HG03196 (cell line): ENCODE results near the gene CDH4.

Experiments used
- ATAC-seq: cut with Tn5 transposase; IDR thresholded peaks from one replicate; pipeline ENCODE4 v1.9.1; 2021; ENCODE audit not compliant: unreplicated experiment

Gene CDH4

DNA sequence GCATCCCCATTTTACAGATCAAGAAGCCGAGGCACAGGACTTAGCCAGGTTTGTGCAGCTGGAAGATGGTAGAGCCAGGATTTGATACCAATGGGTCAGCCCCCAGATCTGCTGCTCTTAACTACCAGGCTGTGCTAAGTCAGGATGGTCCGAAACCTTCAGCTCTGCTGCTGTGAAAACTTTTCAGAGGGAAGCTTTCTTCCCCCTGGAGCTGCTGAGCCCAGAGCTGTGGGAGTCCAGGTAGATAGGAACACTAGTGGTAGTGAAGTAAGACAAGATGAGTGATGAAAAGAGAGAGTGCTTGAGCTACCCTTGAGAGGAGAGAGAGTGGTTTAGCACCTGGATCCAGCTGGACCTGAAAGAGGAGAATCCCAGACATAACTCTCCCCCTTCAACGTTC lies 230.8 kb downstream of the CDH4 start:
- ATAC-seq, result no peak

DNA sequence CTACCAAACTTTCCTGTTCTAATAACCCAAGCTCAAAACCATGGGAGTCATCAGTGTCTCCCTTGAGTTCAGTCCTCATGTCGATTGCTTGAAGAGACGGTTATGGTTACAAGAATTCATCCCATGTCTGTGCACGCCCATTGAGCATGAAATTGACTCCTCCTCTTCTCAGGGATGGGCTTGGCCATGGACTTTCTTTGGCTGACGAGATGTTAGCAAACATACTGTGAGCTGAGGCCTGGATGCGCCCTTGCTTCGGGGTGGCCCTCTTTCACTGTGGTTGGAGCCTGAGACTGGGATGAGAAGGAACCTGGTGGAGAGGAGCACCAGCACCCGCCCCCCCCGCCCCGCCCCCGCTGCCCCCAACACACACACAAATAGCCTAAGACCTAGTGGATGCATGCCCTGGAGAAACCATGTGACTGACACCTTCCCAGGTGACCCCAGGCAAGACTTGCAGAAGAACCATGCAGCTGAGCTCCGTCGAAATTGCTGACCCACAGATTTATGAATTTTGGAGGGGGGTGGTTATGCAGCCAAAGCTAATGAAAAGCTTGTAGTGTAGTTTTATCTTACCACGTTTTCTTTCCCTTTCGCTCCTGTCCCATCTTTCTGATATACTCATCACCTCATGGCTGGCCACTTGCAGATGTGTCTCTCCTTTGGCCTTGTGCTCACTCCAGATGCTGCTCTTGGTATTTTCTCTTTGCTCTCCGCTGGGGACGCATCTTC lies 231.4 kb downstream of the CDH4 start:
- ATAC-seq, result no peak

DNA sequence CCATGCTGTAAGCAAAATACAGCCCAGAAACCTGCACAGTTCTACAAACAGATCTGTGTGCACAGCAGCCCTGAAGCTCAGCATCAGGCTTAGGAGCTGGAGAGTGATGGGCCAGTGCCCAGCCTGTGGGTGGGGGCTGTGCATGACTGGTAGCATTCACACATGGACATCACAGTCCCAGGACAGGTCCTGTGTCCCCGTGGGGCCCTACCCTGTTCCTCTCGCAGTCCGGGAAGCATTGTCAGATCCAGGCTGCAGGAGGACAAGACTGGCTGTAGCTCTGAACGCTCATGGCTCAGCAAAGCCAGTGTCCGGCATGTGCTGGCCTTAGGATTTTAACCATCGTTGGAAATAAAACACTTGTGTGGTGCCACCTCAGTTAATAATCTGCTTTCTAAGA lies 234.1 kb downstream of the CDH4 start:
- ATAC-seq, result no peak

DNA sequence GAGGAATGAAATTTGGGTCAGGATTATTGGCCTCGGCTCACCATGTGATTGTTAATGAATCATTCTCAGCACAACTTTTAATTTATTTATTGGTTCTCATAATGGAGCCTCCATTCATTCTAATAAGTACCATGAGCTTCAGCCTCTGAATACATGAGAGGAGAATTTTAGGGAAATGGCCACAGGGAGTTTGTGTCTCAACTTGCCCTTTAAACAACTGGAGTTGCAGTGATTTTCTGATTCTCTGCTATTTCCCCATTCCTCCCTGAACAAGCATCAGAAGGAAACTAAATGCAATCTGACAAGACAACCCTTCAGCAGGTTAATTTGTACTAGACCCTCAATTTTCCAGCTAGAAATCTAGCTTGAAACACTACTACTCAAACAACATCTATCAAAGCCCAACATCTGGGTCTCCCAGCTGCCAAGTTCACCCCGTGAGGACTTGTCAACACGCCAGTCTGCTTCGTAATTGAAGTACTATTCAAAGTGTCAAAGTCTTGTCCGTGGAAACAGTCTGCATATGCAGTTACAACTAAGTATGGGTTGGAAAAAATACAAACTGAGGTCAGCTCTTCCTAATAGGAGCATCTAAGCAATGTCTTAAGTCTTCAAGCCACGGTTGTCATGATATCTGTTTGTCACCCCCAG lies 235.4 kb downstream of the CDH4 start:
- ATAC-seq, result no peak

DNA sequence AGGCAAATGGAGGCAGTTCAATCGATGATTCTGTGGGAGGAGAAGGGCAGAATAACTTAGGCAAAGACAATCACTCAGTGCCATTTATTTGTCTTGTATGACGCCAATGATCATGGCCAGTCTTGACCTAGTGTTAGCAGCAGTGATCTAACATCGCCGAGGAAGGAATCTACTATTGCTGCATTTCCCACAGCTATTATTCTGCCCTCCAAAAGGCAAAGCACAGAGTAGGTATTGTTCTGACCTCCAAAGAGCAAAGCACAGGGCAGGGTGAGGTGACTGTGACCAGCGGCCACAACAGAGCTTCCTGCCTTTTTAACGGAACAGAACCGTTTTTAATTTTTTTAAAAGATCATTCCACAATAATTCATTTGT lies 235.9 kb downstream of the CDH4 start:
- ATAC-seq, result no peak

DNA sequence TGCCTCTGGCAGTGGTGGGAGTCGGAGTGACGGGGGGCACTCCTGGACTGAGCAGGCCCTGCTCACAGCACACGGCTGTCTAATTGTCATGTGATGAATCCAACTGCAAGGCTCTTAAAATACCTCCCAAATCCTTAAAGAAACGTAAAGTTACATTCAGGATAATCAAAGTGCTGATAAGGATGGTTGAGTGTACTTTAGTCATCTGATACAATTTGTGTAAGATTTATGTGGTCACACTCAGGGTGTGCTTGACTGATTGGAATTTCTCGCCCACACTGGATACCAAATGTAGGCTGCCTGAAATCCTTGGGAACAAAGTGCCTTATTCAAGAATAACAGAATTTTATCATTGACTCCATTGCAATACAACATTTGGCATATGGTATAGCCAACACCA lies 238.7 kb downstream of the CDH4 start:
- ATAC-seq, result no peak

DNA sequence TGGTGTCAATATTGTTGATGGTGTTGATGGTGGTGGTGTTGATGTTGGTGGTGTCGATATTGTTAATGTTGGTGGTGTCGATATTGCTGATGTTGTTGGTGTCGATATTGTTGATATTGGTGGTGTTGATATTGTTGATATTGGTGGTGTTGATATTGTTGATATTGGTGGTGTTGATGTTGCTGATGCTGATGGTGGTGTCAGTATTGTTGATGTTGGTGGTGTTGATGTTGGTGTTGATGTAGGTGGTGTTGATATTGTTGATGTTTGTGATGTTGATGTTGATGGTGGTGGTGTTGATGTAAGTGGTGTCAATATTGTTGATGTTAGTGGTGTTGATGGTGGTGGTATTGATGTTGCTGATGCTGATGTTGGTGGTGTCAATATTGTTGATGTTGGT lies 240.0 kb downstream of the CDH4 start:
- ATAC-seq, result no peak

DNA sequence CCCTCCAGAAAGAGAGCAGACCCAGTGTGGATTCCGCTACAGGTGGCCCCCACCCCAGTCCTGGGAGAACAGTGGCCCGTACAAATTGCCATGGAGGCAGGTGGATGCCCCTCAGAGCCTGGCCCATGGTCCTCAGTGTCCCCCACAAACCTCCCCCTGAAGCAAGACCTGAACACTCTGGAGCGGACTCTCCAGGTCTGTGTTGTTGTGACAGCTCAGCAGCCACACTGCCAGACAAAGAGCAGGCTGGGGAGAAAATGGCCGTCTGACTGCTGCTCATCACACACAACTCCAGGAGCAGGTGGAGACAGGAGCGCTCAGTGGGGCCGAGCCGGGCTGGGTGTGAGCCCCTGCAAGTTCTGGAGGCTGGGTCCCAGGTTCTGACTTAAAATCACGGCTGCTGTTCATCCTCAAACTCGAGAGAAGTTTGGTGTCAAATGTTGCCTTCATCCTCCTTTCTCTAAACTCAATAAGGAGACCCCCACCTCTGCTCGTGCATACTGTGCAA lies 241.8 kb downstream of the CDH4 start:
- ATAC-seq, result no peak

DNA sequence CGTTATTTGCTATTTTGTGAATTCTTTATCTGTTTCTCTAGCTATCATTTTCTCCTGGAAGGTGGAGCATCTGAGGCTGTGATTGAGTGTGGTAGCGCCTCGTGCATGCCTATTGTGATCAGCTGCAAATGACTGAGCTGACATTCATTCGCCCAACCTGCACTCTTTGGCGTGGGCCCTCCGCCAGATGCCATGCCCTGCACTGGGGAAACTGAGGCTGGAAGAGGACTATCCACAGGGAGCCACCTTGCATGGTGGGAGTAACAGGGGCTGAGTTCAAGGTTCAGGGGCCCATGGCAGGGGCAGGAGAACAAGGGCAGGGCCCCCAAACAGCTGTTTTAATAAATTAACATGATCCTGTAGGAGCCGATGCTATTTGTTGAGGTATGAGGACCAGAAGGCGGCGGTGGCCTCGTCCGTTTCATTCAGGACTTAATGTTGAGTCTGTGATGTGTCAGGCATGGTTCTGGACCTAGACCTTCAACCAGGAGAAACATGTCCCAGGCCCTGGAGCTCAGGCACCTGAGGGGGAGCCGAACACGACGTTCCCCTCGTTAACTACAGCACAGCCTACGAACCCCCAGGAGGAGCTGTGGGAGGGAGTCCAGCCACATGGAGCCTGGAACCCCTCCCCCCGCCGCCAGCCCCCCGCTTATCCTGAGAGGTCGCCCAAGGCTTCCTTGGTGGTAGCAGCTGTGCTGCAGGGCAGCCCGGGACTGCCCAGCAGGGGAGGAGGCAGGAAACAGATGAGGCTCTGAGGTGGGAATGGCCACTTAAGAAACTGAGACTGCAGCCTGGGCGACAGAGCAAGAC lies 242.9 kb downstream of the CDH4 start:
- no peak for ATAC-seq

DNA sequence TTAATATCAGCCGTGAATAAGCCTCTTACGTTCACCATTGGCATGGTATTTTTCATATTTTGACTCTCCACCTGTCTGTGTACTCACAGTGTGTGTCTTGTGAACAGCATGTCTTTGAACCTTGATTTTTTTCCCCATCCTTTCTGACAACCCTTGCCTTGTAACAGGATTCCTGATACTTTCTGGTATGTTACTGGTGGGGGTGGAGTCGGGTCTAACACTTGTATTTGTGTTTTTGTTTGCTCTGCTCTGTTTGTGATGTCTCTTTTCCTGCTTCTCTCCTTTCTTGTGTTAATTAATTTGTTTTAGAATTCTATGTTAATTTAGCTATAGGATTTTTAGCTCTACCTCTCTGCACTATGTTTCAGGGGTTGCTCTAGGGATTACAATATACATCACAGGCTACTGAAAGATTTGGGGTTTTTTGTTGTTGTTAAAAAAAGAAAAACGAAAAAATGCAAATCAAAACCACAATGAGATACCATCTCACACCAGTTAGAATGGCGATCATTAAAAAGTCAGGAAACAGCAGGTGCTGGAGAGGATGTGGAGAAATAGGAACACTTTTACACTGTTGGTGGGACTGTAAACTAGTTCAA lies 245.1 kb downstream of the CDH4 start:
- ATAC-seq, result no peak

DNA sequence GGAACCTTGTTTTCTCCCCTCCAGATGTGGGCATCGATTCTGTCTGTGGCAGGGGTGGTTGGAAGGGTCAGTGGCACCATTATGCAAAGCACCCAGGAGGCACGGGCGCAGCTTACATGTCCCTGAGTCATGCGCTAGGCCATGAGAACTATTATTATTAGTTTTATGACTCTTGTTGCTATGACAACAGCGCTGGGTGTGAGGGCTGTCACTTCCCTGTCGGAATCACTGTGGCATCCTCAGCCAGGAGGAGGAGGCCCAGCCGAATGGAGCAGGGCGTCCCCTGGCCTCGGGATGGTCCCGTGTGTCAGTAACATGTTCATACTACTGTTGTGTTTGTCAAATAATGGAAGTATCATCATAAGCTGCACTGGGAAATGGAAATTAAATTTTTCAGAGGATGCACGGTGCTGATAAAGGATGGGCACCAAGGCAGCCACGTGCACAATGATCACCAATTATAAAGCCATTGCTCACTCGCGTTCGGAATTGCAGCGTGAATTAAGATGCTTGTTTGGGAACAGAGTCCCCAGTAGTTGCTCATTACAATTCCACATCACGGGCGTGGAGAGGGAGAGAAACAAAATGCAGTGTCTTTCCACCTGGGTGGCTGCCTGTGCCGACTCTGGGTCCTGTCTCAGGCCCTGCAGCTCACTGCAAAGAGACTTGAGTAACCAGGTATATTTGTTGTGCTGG lies 247.9 kb downstream of the CDH4 start:
- ATAC-seq, result no peak

DNA sequence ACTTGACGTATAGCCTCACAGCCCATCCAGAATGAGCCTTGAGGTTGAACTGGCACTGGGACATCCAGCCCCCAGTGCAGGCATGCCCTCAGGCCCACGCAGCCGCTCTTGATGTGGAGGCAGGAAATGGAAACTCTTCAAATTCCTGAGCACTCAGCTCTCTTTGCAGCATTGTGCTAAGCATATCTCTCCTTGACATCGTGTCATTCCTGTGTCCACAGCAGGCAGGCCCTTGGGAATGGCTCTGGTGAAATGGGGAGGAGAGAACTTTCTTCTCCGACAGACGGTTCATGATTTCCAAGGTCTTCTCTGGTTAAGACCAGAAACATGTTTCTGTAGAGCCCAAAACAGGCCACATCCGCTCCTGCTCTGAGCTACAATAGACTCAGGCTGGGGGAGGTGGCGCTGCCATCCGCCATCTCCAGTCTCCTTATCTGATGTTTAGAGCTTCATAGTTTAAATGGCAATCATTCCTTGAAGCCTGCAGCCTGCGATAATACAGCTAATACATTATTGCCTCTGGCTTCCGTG lies 248.8 kb downstream of the CDH4 start:
- ATAC-seq, result no peak

DNA sequence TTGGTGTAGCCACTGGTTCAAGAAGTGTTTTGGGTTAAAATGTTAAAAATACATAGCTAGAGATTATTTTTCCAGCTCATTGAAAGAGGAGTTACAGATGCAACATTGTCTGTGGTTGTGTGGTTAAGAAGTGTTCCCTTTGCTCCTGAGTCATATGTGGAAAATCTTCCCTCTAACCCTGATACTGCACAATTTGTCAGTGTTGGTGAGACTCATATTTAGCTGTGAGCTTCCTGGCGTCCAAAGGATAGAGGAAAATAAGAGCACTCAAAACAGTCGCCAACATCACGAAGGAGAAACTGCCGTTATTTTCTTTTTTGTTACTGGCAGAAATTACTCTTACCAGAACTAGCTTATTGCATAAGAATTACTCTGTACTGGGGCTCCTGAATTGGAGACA lies 250.4 kb downstream of the CDH4 start:
- ATAC-seq, result no peak

DNA sequence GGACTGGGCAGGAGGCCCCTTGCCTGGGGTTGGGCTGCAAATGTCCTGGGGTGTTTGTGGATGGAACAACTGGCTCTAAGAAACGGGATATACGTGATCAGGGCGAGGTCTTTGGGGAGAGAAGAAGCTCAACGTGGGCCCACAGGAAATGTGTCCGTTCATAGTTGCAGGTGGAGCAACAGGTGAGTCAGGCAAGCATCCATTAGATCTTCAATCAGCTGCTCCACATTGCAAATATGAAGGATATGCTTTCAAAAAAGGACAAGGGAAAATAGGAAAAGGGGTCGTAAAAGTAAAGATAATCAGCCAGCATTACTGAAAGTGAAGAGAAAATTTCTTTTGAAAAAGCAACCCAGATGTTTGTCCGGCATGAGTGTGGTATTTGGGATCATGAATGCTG lies 251.0 kb downstream of the CDH4 start:
- no peak for ATAC-seq

DNA sequence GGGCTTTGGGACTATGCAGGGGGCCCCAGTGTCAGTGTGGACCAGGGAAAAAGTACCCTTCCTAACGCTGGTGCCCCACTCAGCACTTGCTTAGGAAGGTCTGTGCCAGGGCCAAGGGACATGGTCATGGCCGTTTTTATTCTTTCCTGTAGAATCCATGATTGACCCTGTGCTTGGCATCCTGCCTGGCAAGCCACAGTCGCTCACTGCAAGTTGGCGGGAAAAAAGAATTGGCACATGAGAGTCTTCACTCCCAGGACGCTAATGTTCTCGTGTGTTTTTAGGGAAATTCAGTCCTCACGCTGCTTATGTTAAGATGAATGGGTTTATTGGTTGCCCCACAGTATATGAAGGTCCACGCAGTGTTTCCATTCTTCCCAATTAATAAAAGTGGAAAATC lies 253.4 kb downstream of the CDH4 start:
- ATAC-seq, result no peak

DNA sequence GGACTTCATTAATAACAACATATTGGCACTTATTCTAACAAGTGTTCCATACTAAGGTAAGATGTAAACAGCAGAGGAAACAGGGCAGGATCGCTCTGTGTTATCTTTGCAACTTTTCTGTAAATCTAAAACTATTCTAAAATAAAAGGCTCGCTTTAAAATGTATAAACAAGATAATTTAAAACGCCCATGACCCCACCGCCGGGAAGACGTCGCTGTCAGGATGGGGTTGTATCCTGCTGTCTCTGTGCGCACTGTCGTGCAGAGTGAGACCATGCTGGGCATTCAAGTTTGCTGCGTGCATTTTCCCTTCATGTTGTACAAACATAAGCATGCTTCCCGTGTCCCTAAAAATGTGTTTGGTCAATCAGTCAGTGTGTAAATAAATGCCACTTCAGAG lies 255.7 kb downstream of the CDH4 start:
- no peak for ATAC-seq

DNA sequence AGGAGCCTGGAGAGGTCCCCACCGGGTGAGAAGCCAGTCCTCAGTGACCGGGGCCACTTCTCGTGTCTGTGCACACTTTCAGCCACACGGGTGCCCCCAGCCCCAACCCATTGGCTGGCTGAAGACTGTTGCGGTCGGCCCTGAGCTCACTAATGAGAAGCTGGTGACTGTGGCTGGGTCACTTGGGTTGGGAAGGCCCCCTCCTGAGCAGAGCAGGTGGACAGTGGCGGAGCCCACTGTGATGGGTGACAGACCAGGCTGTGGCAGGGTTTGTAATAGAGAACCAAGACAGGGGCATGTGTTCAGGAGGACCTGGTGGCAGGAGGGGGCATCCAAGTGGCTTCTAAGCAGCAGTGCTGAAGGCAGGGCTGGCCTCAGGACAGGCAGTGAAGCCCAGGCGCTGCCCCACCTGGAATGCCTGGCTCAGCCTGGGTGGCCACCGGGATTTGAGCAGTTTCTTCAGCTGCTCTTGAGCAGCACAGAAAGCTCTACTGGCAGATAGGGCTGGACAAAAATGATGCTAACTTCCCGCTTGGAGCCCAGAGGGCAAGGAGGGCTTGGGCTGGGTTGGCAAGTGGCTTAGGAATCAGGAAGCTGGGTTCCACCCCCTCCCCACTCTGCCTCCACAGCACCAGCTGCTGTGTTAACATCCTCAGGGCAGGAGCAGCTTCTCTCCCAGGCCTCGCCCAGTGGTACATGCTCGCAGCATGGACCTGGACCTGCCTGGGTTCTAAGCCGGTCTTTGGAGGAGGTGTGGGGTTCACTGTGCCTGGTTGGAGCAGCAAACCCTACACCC lies 256.4 kb downstream of the CDH4 start:
- ATAC-seq, result no peak

DNA sequence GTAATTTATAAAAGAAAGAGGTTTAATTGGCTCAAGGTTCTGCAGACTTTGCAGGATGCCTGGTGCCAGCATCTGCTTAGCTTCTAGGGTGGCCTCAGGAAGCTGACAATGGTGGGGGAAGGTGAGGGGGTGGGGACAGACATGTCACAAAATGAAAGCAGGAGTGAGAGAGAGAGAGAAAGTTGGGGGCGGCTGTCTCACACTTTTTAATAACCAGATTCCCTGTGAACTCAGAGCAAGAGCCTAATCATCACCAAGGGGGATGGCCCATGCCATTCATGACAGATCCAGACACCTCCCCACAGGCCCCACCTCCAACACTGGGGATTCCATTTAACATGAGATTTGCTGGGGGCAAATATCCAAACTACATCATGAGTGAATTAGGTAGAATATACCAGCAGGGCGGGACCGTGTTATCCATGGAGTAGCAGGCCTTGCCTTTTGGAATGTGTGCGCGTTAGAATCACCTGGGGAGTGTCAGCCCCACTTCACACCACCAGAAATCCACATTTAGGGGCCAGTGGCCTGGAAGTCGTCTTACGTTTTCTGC lies 258.8 kb downstream of the CDH4 start:
- ATAC-seq, result no peak

DNA sequence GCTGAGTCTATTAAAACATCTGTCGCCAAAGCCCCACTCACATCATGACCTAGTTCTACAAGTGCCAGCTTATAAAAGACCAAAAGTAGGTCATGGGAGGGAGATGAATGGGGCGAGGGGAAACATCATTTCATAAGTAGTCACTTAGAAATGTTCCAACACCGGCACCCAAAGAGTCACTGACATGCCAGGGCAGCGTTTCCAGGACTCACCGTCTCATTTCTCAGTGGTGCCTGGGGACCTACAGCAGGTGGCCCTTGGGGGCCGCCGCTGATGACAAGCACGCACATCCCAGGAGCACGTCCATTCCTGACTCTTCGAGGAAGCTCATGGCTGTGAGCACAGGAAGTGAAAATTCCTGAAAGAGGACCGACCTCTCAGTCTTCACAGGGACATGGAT lies 260.4 kb downstream of the CDH4 start:
- no peak for ATAC-seq
